C4-2B (cell line): ENCODE data around the gene EIF4G2.

Experiments used
- ZFX ChIP-seq: fragments of 450-650 bp; IDR thresholded peaks from 2 replicates; pipeline ENCODE4 v1.6.1; 2017
- TF ChIP-seq, protein P1 (sequence below): fragments of 450-650 bp; conservative IDR thresholded peaks from 2 replicates; pipeline ENCODE4 v1.5.1; 2017; ENCODE audit warnings: mild to moderate bottlenecking

GRCh38 chr11:10796191-10796590 is 12.5 kb downstream of the EIF4G2 start:
- TF ChIP-seq, protein P1, sequence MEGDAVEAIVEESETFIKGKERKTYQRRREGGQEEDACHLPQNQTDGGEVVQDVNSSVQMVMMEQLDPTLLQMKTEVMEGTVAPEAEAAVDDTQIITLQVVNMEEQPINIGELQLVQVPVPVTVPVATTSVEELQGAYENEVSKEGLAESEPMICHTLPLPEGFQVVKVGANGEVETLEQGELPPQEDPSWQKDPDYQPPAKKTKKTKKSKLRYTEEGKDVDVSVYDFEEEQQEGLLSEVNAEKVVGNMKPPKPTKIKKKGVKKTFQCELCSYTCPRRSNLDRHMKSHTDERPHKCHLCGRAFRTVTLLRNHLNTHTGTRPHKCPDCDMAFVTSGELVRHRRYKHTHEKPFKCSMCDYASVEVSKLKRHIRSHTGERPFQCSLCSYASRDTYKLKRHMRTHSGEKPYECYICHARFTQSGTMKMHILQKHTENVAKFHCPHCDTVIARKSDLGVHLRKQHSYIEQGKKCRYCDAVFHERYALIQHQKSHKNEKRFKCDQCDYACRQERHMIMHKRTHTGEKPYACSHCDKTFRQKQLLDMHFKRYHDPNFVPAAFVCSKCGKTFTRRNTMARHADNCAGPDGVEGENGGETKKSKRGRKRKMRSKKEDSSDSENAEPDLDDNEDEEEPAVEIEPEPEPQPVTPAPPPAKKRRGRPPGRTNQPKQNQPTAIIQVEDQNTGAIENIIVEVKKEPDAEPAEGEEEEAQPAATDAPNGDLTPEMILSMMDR, result no peak
- no peak for TF ChIP-seq ZFX
